H9 (cell line): ENCODE results near the gene BACH2. TPM values are rescaled to one million over a fixed set of nuclear protein-coding genes. Genes with fewer than 3 reads are reported as not detected.

ENCODE experiments used
- DNase-seq: peaks from one replicate; pipeline ENCODE4 v3.0.0-alpha.2; 2017
- H2AFZ ChIP-seq: one replicate; pipeline ENCODE4 v1.6.1; 2013; ENCODE audit warnings: mild to moderate bottlenecking, low read length, control low read depth, moderate library complexity
- H2AK5ac ChIP-seq: 2 replicates; pipeline ENCODE4 v1.6.1; 2013; ENCODE audit warnings: low read length, control low read depth, mixed read lengths; ENCODE audit not compliant: insufficient read length
- H2BK120ac ChIP-seq: one replicate; pipeline ENCODE4 v1.6.1; 2013; ENCODE audit warnings: low read depth, mild to moderate bottlenecking, low read length, control low read depth, inconsistent platforms; ENCODE audit not compliant: poor library complexity, severe bottlenecking
- H2BK12ac ChIP-seq: 2 replicates; pipeline ENCODE4 v1.6.1; 2013; ENCODE audit warnings: low read length, control low read depth, mixed read lengths, low read depth; ENCODE audit not compliant: insufficient read length
- H2BK15ac ChIP-seq: 2 replicates; pipeline ENCODE4 v1.6.1; 2013; ENCODE audit warnings: low read depth, low read length, control low read depth
- H2BK20ac ChIP-seq: one replicate; pipeline ENCODE4 v1.6.1; 2013; ENCODE audit warnings: low read depth, mild to moderate bottlenecking, low read length, control low read depth, inconsistent platforms; ENCODE audit not compliant: poor library complexity, severe bottlenecking
- H2BK5ac ChIP-seq: 2 replicates; pipeline ENCODE4 v1.6.1; 2013; ENCODE audit warnings: low read length, control low read depth, mixed read lengths; ENCODE audit not compliant: insufficient read length
- H3K14ac ChIP-seq: 2 replicates; pipeline ENCODE4 v1.6.1; 2013; ENCODE audit warnings: low read length, control low read depth; ENCODE audit not compliant: insufficient read depth
- H3K18ac ChIP-seq: 2 replicates; pipeline ENCODE4 v1.6.1; 2013; ENCODE audit warnings: low read depth, mild to moderate bottlenecking, mixed read lengths, low read length, control low read depth; ENCODE audit not compliant: insufficient read length
- H3K23ac ChIP-seq: 2 replicates; pipeline ENCODE4 v1.6.1; 2013; ENCODE audit warnings: low read length, control low read depth, mixed read lengths, low read depth; ENCODE audit not compliant: insufficient read length
- H3K23me2 ChIP-seq: 2 replicates; pipeline ENCODE4 v1.6.1; 2013; ENCODE audit warnings: low read depth, mild to moderate bottlenecking, mixed read lengths, low read length, control low read depth; ENCODE audit not compliant: insufficient read length, poor library complexity, severe bottlenecking
- H3K27ac ChIP-seq: 2 replicates; pipeline ENCODE4 v1.5.1; 2013; ENCODE audit warnings: low read length, control low read depth, mixed read lengths, low read depth; ENCODE audit not compliant: insufficient read length
- H3K27me3 ChIP-seq: 2 replicates; pipeline ENCODE4 v1.6.1; 2013; ENCODE audit warnings: low read length, control low read depth, inconsistent platforms; ENCODE audit not compliant: insufficient read depth
- H3K4ac ChIP-seq: 2 replicates; pipeline ENCODE4 v1.6.1; 2013; ENCODE audit warnings: low read depth, mild to moderate bottlenecking, control low read depth, inconsistent platforms, low read length, moderate library complexity
- H3K4me1 ChIP-seq: 2 replicates; pipeline ENCODE4 v1.6.1; 2013; ENCODE audit warnings: low read length, control low read depth, inconsistent platforms; ENCODE audit not compliant: insufficient read depth
- H3K4me2 ChIP-seq: 2 replicates; pipeline ENCODE4 v1.6.1; 2013; ENCODE audit warnings: low read length, control low read depth, mixed read lengths; ENCODE audit not compliant: insufficient read length, insufficient read depth
- H3K56ac ChIP-seq: 2 replicates; pipeline ENCODE4 v1.6.1; 2013; ENCODE audit warnings: low read depth, mild to moderate bottlenecking, mixed read lengths, low read length, control low read depth; ENCODE audit not compliant: insufficient read length
- H3K79me1 ChIP-seq: 2 replicates; pipeline ENCODE4 v1.6.1; 2013; ENCODE audit warnings: low read depth, mild to moderate bottlenecking, moderate library complexity, low read length, control low read depth, inconsistent platforms; ENCODE audit not compliant: insufficient read depth, poor library complexity, severe bottlenecking
- H3K79me2 ChIP-seq: 2 replicates; pipeline ENCODE4 v1.6.1; 2013; ENCODE audit warnings: low read length, control low read depth, inconsistent platforms; ENCODE audit not compliant: insufficient read depth
- H3K9ac ChIP-seq: 2 replicates; pipeline ENCODE4 v1.6.1; 2013; ENCODE audit warnings: low read length, control low read depth, mixed read lengths; ENCODE audit not compliant: insufficient read length; ENCODE audit errors: extremely low read depth
- H3K9me3 ChIP-seq: one replicate; pipeline ENCODE4 v1.6.1; 2013; ENCODE audit warnings: low read depth, low read length, inconsistent platforms; ENCODE audit not compliant: control insufficient read depth
- H3T11ph ChIP-seq: one replicate; pipeline ENCODE4 v1.6.1; 2013; ENCODE audit warnings: mild to moderate bottlenecking, low read length, control low read depth, inconsistent platforms
- H4K20me1 ChIP-seq: one replicate; pipeline ENCODE4 v1.6.1; 2013; ENCODE audit not compliant: control insufficient read depth, insufficient read length, insufficient read depth
- H4K5ac ChIP-seq: 2 replicates; pipeline ENCODE4 v1.6.1; 2013; ENCODE audit warnings: low read depth, mild to moderate bottlenecking, mixed read lengths, low read length, control low read depth; ENCODE audit not compliant: insufficient read length
- H4K8ac ChIP-seq: replicated peaks from 2 replicates; pipeline ENCODE4 v1.6.1; 2013; ENCODE audit warnings: low read length, control low read depth, mixed read lengths, low read depth; ENCODE audit not compliant: insufficient read length
- H4K91ac ChIP-seq: 2 replicates; pipeline ENCODE4 v1.6.1; 2013; ENCODE audit warnings: low read depth, mild to moderate bottlenecking, moderate library complexity, mixed read lengths, low read length, control low read depth; ENCODE audit not compliant: insufficient read length
- H3K27ac Mint-ChIP-seq, 3 experiments: 2 replicates in 2 of 3; 3 replicates in 1 of 3; pipeline ENCODE4 v1.8.0; 2020 to 2021; ENCODE audit warnings: mixed read lengths in 3 of 3, mild to moderate bottlenecking in 1 of 3, moderate library complexity in 1 of 3
- H3K27me3 Mint-ChIP-seq: 2 replicates; pipeline ENCODE4 v1.8.0; 2021; ENCODE audit warnings: low read depth, mild to moderate bottlenecking, moderate library complexity, mixed read lengths
- H3K36me3 Mint-ChIP-seq, 3 experiments: 2 replicates in 2 of 3; 3 replicates in 1 of 3; pipeline ENCODE4 v1.8.0; 2020 to 2021; ENCODE audit warnings: low read depth in 3 of 3, mixed read lengths in 3 of 3; ENCODE audit not compliant: insufficient read depth in 1 of 3
- H3K4me1 Mint-ChIP-seq, 2 experiments: 2 replicates each; pipeline ENCODE4 v1.8.0; 2020; ENCODE audit warnings: mixed read lengths in 2 of 2
- H3K4me3 Mint-ChIP-seq, 2 experiments: 2 replicates in 1 of 2; 3 replicates in 1 of 2; pipeline ENCODE4 v1.8.0; 2020 to 2021; ENCODE audit warnings: mild to moderate bottlenecking in 2 of 2, mixed read lengths in 2 of 2, moderate library complexity in 1 of 2
- H3K9me3 Mint-ChIP-seq, 2 experiments: 2 replicates in 1 of 2; 3 replicates in 1 of 2; pipeline ENCODE4 v1.8.0; 2020; ENCODE audit warnings: mild to moderate bottlenecking in 2 of 2, mixed read lengths in 2 of 2, moderate library complexity in 1 of 2
- WGBS: extraction: QIAGEN DNeasy Blood & Tissue Kit; methylation state at CpG from one replicate; pipeline ENCODE4 v1.1.7; 2013; ENCODE audit warnings: missing lambda C conversion rate, low lambda C conversion rate, mixed read lengths; ENCODE audit not compliant: insufficient read length; ENCODE audit errors: extremely low coverage; 5-methylcytosine and 5-hydroxymethylcytosine counted together
- total RNA-seq: library from RNA; stranded (reverse); gene quantifications from 2 replicates; pipeline ENCODE4 v1.2.1, GENCODE V29; 2021
- TF ChIP-seq, protein P1 (sequence below): fragments of 200-600 bp; sonication (generic); conservative IDR thresholded peaks from 3 replicates; pipeline ENCODE4 v1.8.0; 2021; ENCODE audit warnings: antibody characterized with exemption, mild to moderate bottlenecking

BACH2 gene
- total RNA-seq, 1 experiment from 2014 or later, result 2.0 TPM

DNA sequence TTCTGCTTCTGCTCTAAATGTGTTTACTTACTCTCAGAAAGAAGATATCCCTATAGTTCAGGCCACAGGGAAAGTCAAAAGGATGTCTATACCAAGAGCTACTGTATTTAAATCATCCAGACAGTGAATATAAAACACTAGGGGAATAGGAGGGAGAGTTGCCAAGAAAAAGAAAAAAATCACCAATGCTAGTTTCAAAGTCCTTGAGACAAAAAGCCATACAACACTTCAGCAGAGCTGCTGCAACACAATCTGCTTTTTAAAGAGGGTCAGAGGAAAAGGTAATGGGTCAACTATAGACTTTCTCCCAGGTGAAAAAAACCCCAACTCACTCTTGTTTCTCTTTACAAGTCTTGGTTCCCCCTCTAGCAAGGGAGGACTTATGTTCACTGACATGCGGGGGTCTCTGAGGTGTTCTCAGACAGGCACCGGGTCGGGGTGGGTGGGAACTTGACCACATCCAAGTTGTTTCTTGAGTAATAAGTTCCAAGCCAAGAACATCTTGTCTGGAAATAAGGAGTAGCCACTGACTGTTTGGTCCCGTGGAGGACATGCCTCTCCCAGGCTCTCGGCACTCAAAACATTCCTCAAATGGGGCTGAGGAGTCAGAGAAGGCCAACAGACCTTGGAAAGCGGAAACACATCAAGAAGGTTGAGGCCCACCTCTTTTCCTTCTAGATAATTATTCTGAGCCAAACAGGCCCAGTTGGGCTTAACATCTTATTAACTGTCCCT, 354.7 kb downstream of the BACH2 start:
- no peak overlapping the region for H3K23ac ChIP-seq
- no CpG with 5 or more reads among the region's 6 CpGs for WGBS
- no peak overlapping the region for H2AFZ ChIP-seq
- no peaks in the 10 kb centered on the region for H3K4me1 ChIP-seq
- Mint-ChIP-seq H3K9me3 (no peaks in the 10 kb centered on the region), H3K36me3 (no peaks in the 10 kb centered on the region), H3K4me3 (no peak overlapping the region), H3K27me3 (no peaks in the 10 kb centered on the region), H3K27ac (peak overlapping the region in 1 of 3 experiments; percentile 86; a peak in 1 of 7 replicates), H3K4me1 (no peaks in the 10 kb centered on the region)
- no peak overlapping the region for H3K18ac ChIP-seq
- no peak overlapping the region for H4K8ac ChIP-seq
- no peak overlapping the region for H2BK120ac ChIP-seq
- no peak overlapping the region for H2BK15ac ChIP-seq
- H4K5ac ChIP-seq, result no peak overlapping the region
- no peak overlapping the region for H2BK5ac ChIP-seq
- H3K79me2 ChIP-seq, result no peaks in the 10 kb centered on the region
- H3K4ac ChIP-seq, result no peak overlapping the region
- H3K27ac ChIP-seq, result no peak overlapping the region
- H3K9me3 ChIP-seq, result no peaks in the 10 kb centered on the region
- H3K56ac ChIP-seq, result no peak overlapping the region
- no peaks in the 10 kb centered on the region for H3K27me3 ChIP-seq
- H3K79me1 ChIP-seq, result no peaks in the 10 kb centered on the region
- no peak overlapping the region for H3K14ac ChIP-seq
- H3K23me2 ChIP-seq, result no peaks in the 10 kb centered on the region
- no peak overlapping the region for H3K9ac ChIP-seq
- no peak overlapping the region for H2BK20ac ChIP-seq
- no peaks in the 10 kb centered on the region for H4K20me1 ChIP-seq
- H3T11ph ChIP-seq, result no peak overlapping the region
- TF ChIP-seq, protein P1, sequence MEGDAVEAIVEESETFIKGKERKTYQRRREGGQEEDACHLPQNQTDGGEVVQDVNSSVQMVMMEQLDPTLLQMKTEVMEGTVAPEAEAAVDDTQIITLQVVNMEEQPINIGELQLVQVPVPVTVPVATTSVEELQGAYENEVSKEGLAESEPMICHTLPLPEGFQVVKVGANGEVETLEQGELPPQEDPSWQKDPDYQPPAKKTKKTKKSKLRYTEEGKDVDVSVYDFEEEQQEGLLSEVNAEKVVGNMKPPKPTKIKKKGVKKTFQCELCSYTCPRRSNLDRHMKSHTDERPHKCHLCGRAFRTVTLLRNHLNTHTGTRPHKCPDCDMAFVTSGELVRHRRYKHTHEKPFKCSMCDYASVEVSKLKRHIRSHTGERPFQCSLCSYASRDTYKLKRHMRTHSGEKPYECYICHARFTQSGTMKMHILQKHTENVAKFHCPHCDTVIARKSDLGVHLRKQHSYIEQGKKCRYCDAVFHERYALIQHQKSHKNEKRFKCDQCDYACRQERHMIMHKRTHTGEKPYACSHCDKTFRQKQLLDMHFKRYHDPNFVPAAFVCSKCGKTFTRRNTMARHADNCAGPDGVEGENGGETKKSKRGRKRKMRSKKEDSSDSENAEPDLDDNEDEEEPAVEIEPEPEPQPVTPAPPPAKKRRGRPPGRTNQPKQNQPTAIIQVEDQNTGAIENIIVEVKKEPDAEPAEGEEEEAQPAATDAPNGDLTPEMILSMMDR, result no peak
- no peak overlapping the region for H4K91ac ChIP-seq
- no peak overlapping the region for H2BK12ac ChIP-seq
- H2AK5ac ChIP-seq, result no peak overlapping the region
- no peak overlapping the region for H3K4me2 ChIP-seq
- DNase-seq, result no peak
